ENCODE results near the gene TBC1D30.
A peak's percentile ranks its signal among the peaks of the same experiment; 100 is the strongest.

TBC1D30 gene

DNA sequence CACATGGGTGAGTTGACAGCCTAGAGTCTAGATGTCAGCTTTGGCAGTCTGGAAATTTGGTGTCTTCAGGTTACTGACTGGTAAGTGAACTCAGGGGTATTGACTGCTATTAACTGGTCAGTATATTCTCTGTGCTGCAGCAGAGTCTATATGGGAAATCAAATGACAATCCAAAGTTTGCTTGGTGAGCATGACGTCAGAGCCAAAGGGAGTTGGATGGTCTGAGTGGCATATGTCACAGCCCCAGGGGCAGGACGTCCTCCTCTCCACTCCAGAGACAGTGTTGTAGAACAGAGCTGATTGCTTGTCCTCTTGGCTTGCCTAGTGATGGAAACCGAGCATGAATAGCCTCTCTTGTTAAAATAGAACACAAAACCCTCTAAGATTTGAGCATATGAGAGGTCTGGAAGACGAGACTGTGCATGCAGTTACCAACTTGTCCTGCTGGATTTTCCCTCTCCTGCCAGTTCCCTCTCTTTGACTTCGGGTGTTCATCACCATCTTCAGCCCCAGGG is 3.3 kb upstream of the TBC1D30 start:
- TF ChIP-seq, protein P1, sequence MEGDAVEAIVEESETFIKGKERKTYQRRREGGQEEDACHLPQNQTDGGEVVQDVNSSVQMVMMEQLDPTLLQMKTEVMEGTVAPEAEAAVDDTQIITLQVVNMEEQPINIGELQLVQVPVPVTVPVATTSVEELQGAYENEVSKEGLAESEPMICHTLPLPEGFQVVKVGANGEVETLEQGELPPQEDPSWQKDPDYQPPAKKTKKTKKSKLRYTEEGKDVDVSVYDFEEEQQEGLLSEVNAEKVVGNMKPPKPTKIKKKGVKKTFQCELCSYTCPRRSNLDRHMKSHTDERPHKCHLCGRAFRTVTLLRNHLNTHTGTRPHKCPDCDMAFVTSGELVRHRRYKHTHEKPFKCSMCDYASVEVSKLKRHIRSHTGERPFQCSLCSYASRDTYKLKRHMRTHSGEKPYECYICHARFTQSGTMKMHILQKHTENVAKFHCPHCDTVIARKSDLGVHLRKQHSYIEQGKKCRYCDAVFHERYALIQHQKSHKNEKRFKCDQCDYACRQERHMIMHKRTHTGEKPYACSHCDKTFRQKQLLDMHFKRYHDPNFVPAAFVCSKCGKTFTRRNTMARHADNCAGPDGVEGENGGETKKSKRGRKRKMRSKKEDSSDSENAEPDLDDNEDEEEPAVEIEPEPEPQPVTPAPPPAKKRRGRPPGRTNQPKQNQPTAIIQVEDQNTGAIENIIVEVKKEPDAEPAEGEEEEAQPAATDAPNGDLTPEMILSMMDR (conservative IDR thresholded peaks at IDR 0.05; ENCODE audit: low read length) = no peak
- H3K4me3 ChIP-seq (ENCODE audit: low read length) = no peak overlapping the region
- DNase-seq (ENCODE audit: low read depth) = no peak

DNA sequence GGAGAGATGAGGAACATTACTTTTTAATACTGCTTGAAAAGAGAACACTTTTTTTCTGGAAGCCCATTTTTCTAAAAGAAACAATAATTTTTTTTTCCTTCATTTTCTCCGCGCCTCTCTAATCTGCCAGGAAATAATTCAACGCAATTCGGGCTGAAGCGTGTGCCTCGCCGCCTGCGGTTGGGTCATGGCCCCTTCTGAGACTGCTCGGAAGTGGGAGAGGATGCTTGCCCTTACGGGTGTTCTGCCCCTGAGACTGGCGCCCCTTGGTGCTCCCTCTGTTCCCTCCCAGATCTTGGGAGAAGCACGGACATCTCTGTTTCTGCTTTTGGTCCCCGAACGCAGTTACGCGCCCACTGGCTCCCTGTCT is 332 bp upstream of the TBC1D30 start:
- H3K4me3 ChIP-seq (ENCODE audit: low read length) = peak overlapping the region; percentile 46
- TF ChIP-seq, protein P1 (conservative IDR thresholded peaks at IDR 0.05; ENCODE audit: low read length) = no peak
- DNase-seq (ENCODE audit: low read depth) = no peak

DNA sequence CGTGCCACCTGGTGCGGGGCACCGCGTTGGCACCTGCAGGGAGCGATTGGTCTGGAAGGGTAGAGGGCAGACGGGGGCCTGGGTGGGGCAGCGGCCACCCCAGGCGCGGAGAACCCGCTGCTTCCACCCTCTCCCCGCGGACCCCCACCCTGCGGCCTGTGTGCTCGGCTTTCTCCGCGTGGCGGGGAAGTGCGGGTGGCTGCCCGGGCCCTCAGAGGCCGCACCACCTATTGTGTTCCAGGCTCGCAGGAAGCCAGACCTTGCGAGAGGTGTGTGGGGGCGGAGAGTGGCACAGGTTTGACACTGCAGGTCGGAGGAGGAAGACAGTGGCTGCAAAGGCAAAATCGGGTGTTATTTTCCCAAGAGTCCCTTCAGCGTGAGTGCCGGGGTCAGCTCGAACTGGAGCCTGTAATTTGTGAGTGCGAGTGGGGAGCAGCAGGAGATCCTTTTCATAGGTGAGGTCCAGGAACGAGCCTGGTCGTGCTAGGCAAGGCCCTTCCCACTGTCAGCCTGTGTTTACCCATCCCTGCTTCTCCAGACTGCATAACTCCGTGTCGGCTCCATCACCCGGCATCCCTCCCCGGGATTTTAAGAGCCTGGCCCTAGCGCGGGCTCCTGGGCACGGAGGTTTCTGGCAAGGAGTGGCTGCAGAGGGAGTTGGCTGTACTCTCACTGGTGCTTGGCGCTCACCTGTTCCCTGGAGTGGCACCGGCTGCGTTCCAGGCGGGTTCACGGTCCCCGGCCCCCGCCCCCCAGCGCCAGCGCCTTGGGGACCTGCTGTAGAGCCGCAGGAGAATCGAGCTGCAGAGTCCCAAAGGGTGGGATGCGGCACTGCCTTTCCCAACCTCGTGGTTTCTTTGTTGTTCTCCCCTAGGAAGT is 935 bp downstream of the TBC1D30 start:
- TF ChIP-seq, protein P1 (conservative IDR thresholded peaks at IDR 0.05; ENCODE audit: low read length) = no peak
- no peak overlapping the region for H3K4me3 ChIP-seq (ENCODE audit: low read length)
- DNase-seq (ENCODE audit: low read depth) = no peak

DNA sequence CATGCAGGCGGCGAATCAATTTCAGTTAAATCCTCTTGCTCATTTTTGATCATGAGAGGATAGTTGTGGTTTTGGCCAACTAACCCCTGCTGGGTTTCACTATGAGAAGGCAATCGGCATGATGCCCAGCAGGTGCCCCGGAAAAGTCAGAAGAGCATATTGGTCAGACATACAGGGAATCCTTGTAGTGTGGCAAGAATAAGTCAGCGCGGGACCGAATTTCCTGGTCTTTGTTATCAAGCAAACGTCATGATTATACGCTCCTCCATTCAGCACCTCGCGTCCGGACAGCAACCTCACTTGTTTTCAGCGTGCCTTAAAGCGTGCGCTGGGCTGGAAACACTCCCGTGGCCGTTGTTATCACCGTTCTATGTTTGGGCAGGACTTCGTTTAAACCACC is 1.8 kb downstream of the TBC1D30 start:
- DNase-seq (ENCODE audit: low read depth) = peak; percentile 25

DNA sequence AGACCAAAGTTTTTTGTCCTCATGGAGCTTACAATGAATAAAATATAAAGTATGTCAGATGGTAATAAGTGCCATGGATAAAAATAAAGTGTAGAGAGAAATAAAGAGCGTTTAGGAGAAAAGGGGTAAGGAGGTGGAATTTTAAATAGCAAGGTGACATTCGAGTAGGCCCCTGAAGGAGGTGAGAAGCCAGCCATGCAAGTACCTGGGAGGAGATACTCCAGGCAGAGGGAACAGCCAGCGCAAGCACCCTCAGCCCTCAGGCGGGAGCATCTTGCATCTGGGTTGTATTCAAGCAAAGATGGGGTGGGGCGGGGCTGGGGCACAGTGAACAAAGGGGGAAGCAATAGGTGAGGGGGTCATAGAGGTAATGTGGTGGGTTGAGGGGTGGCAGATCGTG is 4.3 kb downstream of the TBC1D30 start:
- no peak for DNase-seq (ENCODE audit: low read depth)
- TF ChIP-seq, protein P1 (conservative IDR thresholded peaks at IDR 0.05; ENCODE audit: low read length) = no peak
- no peak overlapping the region for H3K4me3 ChIP-seq (ENCODE audit: low read length)

More for the DNA sequence above, 1.8 kb downstream of the TBC1D30 start:
- no peak overlapping the region for H3K4me3 ChIP-seq (ENCODE audit: low read length)
- TF ChIP-seq, protein P1 (conservative IDR thresholded peaks at IDR 0.05; ENCODE audit: low read length) = no peak

DNA sequence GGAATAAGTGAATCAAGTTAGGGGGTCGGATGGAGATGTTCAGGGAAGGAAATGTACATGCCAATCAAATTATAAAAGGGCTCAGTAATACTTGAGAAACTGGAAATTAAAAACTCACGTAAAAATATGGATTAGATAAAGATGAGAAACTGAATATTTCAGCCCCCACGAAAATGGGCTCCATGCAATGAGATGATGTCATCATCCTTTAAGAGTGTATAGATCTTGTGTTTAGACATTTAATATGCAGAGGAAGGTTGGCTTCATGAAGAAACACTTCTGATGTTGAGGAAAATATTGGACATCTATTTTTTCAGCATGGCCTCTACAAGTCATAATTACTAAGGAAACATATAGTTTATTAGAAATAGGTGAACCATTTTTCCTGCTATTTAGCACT is 9.5 kb downstream of the TBC1D30 start:
- TF ChIP-seq, protein P1 (conservative IDR thresholded peaks at IDR 0.05; ENCODE audit: low read length) = no peak
- no peak overlapping the region for H3K4me3 ChIP-seq (ENCODE audit: low read length)
- no peak for DNase-seq (ENCODE audit: low read depth)

DNA sequence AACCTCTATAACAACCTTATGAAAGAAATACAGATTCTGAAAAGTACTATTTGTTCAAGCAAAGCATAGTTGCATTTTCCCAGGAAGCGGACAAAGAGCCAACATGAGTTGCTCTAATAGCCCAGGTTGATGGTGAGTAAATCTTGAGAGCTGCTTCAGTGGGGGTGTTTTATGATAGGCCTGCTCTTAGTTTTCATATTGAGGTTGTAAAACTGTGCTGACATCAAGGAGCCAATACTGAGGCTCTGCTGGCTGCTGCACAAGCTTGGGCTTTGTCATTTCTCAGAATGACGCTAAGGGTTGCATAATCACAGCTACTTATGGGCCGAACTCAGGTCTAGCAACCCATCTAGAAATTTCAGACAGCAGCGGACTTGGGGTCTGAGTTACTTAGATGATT is 11.5 kb downstream of the TBC1D30 start:
- no peak overlapping the region for H3K4me3 ChIP-seq (ENCODE audit: low read length)
- TF ChIP-seq, protein P1 (conservative IDR thresholded peaks at IDR 0.05; ENCODE audit: low read length) = no peak
- no peak for DNase-seq (ENCODE audit: low read depth)

All from AG10803 (cell line).